Measurements from ENCODE around the gene PDPK1. TPM values are rescaled to one million over a fixed set of nuclear protein-coding genes. Genes with fewer than 3 reads are reported as not detected.

PDPK1 gene
- total and polyA plus RNA-seq, 9 donors, result 14.6 to 53.2 (median 35.6) TPM

- H3K9me3 ChIP-seq, result no peaks in the 10 kb centered on the region
- no peaks in the 10 kb centered on the region for H3K27me3 ChIP-seq
- peaks cover 2% of the 10 kb centered on the region for H3K4me1 ChIP-seq (ENCODE audit: insufficient read depth)
- no peak overlapping the region for H3K27ac ChIP-seq
- H3K36me3 ChIP-seq, result no peaks in the 10 kb centered on the region
- intact Hi-C loops (cut with DNase I), result no loop called here
- no peak overlapping the region for H3K4me3 ChIP-seq
- WGBS, 3 donors, result 77 to 80% (median 79%) methylated on average over 9 to 12 of the region's 12 CpGs
- DNase-seq, result peak in 2 of 5 donors; percentile 19 to 28
- TF ChIP-seq POLR2A (IDR thresholded peaks at IDR 0.05) (no peak), EP300 (IDR thresholded peaks at IDR 0.05) (no peak)
- TF ChIP-seq, protein P1, sequence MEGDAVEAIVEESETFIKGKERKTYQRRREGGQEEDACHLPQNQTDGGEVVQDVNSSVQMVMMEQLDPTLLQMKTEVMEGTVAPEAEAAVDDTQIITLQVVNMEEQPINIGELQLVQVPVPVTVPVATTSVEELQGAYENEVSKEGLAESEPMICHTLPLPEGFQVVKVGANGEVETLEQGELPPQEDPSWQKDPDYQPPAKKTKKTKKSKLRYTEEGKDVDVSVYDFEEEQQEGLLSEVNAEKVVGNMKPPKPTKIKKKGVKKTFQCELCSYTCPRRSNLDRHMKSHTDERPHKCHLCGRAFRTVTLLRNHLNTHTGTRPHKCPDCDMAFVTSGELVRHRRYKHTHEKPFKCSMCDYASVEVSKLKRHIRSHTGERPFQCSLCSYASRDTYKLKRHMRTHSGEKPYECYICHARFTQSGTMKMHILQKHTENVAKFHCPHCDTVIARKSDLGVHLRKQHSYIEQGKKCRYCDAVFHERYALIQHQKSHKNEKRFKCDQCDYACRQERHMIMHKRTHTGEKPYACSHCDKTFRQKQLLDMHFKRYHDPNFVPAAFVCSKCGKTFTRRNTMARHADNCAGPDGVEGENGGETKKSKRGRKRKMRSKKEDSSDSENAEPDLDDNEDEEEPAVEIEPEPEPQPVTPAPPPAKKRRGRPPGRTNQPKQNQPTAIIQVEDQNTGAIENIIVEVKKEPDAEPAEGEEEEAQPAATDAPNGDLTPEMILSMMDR (IDR thresholded peaks at IDR 0.05), result no peak
These were observed 10.6 kb upstream of the PDPK1 start for GRCh38 chr16:2527071-2527783.

GRCh38 chr16:2527784-2528100 is 10.1 kb upstream of the PDPK1 start:
- peaks cover 2% of the 10 kb centered on the region for H3K4me1 ChIP-seq (ENCODE audit: insufficient read depth)
- H3K4me3 ChIP-seq, result no peak overlapping the region
- H3K36me3 ChIP-seq, result no peaks in the 10 kb centered on the region
- intact Hi-C loops (cut with DNase I), result no loop called here
- no peak overlapping the region for H3K27ac ChIP-seq
- no peak for TF ChIP-seq EP300 (IDR thresholded peaks at IDR 0.05)
- TF ChIP-seq POLR2A (IDR thresholded peaks at IDR 0.05), result no peak
- TF ChIP-seq, protein P1 (IDR thresholded peaks at IDR 0.05), result no peak
- DNase-seq, result peak in 1 of 5 donors; percentile 37
- H3K9me3 ChIP-seq, result no peaks in the 10 kb centered on the region
- no peaks in the 10 kb centered on the region for H3K27me3 ChIP-seq
- WGBS, 3 donors, result 94 to 95% (median 94%) methylated on average over 24 of the region's 24 CpGs

- Histone ChIP-seq H3K4me1 (ENCODE audit: insufficient read depth) (peaks cover 2% of the 10 kb centered on the region), H3K36me3 (no peaks in the 10 kb centered on the region), H3K4me3 (no peak overlapping the region), H3K27ac (no peak overlapping the region), H3K27me3 (no peaks in the 10 kb centered on the region), H3K9me3 (no peaks in the 10 kb centered on the region)
- peak in 1 of 5 donors; percentile 33 for DNase-seq
- intact Hi-C loops (cut with DNase I), result no loop called here
- TF ChIP-seq EP300 (IDR thresholded peaks at IDR 0.05) (no peak), POLR2A (IDR thresholded peaks at IDR 0.05) (no peak)
- TF ChIP-seq, protein P1 (IDR thresholded peaks at IDR 0.05), result no peak
- WGBS, 3 donors, result 90 to 93% (median 90%) methylated on average over 23 to 36 of the region's 36 CpGs
These were observed 9.4 kb upstream of the PDPK1 start for GRCh38 chr16:2528161-2529060.

DNA sequence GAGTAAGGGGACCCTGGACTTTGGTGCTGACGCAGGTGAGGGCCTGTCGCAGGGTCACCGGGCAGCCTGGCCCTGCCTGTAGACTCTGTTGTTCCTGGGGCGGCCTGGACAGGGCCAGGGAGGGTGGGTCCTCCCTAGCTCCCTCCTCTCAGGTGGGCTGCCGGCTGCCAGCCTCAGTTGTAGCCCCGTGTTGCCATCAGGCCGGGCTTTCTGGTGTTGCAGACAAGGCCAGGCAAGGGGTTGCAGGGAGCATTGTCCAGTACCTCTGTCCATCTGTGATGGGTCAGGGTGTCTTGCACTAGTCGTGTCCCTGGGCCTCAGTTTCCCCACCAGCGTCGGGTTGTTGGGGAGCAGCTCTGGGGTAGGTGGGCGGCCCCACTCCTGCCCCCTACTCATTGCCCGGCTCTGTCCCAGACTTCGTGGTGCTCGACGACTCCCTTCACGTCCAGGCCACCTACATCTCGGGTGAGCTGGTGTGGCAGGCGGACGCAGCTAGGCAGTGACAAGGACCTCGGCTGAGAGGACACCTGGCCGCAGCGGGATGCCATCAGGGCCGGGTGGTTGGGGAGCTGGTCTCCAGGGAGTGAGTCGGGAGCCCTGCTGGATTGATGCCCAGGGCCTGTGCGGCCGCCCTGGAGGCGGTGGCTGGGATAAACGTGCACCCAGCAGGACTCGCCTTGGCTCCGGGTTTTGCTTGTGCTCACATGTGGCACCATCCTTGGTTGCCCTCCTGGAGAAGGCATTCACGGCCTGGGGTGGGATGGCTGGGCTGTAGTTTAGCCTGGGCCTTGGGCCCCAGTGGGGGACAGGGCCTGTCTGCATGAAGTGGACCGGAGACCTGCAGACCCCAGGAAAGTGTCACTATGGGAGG is 8.5 kb upstream of the PDPK1 start:
- peak in 3 of 5 donors; percentile 31 to 53 (median 44) for DNase-seq

More for the DNA sequence above, 8.5 kb upstream of the PDPK1 start:
- intact Hi-C loops (cut with DNase I), result no loop called here
- Histone ChIP-seq H3K4me1 (ENCODE audit: insufficient read depth) (peaks cover 2% of the 10 kb centered on the region), H3K27me3 (no peaks in the 10 kb centered on the region), H3K9me3 (no peaks in the 10 kb centered on the region), H3K36me3 (no peaks in the 10 kb centered on the region), H3K27ac (no peak overlapping the region), H3K4me3 (no peak overlapping the region)
- WGBS, 3 donors, result 70 to 89% (median 86%) methylated on average over 10 to 32 of the region's 32 CpGs
- TF ChIP-seq EP300 (IDR thresholded peaks at IDR 0.05) (no peak), POLR2A (IDR thresholded peaks at IDR 0.05) (no peak)
- TF ChIP-seq, protein P1 (IDR thresholded peaks at IDR 0.05), result no peak

Measured in ovary (tissue), 9 donors.